GM21515 (cell line): ENCODE data around the gene RPS15A.

Experiments
- ATAC-seq: cut with Tn5 transposase; IDR thresholded peaks from one replicate; pipeline ENCODE4 v1.9.1; 2021; ENCODE audit not compliant: unreplicated experiment

Gene RPS15A

GRCh38 chr16:18789850-18790706 is at the start of gene RPS15A:
Gene RPS15A, minus strand, starts transcription at chr16:18790334. Its CDS starts 1,221 bp downstream, at chr16:18789113.
- peak; percentile 90 for ATAC-seq

- ATAC-seq, result no peak
These were observed 49.4 kb upstream of the RPS15A start for GRCh38 chr16:18839555-18839954.

- ATAC-seq, result no peak
These were observed 46.6 kb upstream of the RPS15A start for GRCh38 chr16:18836702-18837101.

GRCh38 chr16:18834864-18835263 is 44.7 kb upstream of the RPS15A start:
- no peak for ATAC-seq

DNA sequence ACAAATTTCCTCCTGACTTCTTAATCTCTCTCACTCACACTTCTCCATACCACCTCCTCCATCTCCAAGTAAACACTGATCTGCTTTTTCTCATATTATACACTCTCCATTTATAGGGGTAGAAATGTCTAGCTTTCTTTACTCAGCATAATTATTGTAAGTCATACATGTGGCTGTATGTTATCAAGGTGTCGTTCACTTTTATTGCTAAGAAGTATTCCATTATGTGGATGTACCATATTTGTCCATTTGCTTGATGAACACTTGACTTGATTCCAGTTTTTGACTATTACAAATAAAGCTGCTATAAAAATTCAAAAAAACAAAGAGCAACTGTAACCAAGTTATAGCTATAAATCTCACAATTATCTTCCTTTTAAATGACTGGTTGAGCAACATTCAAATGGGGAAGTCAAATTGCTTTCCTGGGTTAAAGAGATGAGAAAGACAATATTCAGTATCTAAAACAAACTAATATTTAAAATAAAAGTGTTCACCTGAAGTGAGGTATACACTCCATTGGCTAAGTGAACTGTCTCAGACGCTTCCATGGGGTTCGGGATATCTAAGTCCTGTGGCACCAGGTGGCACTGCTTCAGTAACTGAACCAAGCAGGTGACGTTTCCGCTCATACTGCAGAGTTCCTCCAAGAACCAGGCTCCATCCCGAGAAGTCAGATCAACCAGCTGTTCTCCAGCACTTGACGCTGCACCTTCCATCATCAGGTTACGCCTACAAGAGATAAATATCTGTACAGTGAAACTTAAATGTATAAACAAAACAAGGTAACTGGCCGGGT is 43.8 kb upstream of the RPS15A start:
- no peak for ATAC-seq

GRCh38 chr16:18832613-18833012 is 42.5 kb upstream of the RPS15A start:
- no peak for ATAC-seq

DNA sequence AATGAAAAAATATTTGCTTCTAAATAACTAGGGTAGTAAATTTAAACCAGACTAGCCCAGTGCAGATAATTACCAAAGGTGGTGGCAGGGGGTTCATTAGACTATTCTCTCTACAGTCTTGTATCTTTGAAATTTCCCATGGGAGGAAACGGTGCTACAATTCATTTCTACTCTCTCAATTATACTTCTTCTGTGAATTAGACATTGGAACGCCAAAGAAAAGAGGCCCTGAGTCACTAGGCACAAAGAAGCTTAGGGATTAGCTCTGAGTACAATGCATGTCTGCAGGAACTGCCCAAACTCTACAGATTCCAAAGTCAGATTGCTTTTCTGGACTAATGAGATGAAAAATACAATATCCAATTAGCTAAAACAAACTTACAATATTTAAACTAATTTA is 41.9 kb upstream of the RPS15A start:
- ATAC-seq, result no peak

DNA sequence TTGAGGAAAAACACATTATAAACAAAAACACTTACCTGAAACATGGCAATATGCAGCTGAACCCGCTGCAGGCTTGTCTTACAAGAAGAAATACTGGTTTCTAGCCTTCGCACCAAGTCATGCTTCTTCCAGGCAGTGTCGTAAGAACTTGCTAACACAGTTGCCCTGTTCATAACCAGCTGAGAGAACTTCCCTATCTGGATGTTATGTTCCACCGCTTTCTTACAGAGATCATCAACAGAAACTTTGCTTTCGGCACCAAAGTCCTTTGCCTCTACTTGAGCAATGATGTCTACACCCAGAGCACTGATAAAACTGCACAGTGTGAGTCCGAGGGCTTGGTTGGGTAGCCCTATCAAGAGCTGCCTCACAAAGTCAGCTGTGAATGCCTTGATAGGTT is 39.1 kb upstream of the RPS15A start:
- no peak for ATAC-seq

DNA sequence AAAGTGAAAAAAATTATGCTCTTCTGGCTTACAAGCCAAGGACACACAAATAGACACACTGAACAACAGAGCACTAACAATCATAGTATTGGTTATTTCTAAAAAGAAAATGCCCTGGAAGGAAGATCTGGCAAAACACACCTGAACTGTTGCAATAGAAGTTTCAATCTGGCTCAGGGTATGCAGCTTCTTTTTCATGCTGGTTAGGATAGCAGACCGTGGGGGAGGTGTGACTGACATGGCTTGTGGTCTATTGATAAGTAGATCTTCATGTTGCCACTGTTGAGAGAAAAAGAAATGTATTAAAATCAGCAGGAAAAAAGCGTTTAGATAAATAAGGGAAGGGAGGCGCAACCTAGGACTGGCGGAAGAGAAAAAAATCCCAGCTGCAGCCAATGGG is 37.8 kb upstream of the RPS15A start:
- ATAC-seq, result no peak

- ATAC-seq, result no peak
These were observed 26.2 kb upstream of the RPS15A start for GRCh38 chr16:18816286-18816685.

GRCh38 chr16:18811925-18812324 is 21.8 kb upstream of the RPS15A start:
- ATAC-seq, result no peak

DNA sequence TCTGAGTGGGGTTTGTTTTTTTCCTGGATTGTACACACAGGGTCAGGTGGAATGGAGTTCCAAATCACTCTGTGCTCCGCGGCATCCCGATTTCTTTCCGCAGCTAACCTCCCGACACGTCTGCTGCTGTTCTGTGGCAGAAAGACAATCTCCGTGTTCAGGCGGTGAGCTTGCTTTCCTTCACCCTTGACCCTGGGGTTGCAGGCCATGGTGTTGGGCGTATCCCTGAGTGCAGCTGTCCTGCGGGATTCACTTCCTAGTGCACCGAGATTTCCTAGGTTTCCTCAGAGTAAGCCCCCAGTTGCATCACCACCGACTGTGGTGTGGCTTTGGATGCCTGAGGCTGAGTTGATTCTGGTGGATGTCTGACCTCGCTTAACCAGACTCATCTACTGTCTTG is 19.0 kb upstream of the RPS15A start:
- ATAC-seq, result no peak

- ATAC-seq, result no peak
These were observed 15.2 kb upstream of the RPS15A start for GRCh38 chr16:18805257-18805773.

- no peak for ATAC-seq
These were observed 14.4 kb upstream of the RPS15A start for GRCh38 chr16:18804540-18804939.

- no peak for ATAC-seq
These were observed 13.7 kb upstream of the RPS15A start for GRCh38 chr16:18803569-18804462.

DNA sequence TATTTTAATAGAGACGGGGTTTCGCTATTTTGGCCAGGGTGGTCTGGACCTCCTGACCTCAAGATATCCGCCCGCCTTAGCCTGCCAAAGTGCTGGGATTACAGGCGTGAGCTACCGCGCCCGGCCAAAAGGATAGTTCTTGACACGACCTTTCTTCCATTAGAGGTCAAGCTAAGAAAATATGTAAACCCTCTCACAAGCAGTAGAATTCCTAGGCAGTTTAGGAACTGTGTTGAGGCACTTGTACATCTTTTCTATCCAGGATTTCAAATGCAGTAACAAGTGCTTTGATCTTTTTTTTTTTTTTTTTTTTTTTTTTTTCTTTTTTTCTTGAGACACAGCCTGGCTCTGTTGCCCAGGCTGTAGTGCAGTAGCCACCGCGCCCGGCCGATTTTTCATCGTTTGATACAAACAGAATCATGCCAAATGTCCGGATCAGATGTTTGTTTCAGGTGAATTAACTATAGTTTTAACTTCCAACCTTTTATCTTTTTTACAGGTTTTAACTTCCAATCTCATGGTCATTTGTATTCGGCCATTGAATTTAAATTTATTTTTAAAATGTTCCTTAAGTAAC is 12.7 kb upstream of the RPS15A start:
- ATAC-seq, result no peak

DNA sequence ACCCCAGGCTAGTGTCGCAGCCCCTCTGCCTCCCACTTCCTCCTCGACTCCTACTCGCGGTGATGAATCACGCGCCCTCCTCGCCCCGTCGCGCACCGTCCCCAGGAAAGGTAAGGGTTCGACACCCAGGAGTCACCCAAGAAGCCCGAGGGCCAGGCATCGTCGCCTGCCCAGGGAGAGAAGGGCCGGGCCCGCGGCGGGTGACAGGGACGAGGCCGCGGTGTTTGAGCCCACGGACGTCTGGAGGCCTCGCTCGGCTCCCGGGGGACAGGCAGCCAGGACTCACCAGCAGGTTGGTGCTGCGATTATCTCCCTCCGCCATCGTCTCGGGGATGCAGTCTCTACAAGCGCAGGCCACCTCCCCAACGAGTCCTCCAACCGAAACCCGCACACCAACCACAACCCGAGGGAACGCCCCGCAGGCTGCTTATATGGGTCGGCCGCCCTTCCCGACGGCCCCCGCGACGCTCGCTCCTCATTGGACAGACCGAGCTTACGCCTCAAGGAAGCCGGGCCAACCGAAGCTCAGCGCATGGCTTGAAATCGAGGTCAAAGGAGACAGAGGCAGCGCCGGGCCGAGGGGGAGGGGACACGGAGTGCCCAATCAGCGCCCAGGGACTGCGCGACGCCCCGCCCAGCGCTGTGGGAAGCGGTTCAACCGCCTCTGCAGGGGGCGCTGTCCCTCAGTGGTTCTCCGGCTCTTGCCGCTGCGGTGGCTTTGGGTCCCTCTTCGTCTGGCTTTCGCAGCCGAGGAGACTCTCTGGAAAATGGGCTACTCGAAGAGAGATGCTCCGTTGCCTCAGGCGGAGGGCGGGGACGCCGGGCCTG is 11.2 kb upstream of the RPS15A start, which contains the start of gene ARL6IP1:
Gene ARL6IP1 (minus strand): TSS at position 405 of the 828 bp plus-strand sequence. CDS start 83 bp downstream, at position 322.
- ATAC-seq, result peak; percentile 94

GRCh38 chr16:18800775-18801144 is 10.6 kb upstream of the RPS15A start:
- no peak for ATAC-seq

DNA sequence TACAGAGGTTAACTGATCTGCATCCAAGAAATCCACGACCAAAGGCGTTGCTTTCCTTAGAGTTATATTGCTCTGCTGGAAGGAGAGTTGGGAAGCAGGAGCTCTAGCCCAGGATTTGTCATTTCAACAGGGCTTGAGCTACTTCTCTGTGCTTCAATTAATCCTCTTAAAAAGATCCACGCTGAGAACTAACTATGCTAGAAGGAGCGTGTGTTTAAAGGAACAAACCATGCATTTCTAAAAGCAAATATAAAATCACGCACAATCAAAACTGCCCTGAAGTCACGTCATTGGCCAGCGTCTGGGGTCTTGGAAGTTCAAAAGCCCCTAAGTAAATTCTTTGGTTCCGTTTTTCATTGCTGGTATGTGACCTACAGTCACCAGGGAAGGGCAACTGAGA is 10.2 kb upstream of the RPS15A start:
- ATAC-seq, result no peak

- ATAC-seq, result no peak
These were observed 9.4 kb upstream of the RPS15A start for GRCh38 chr16:18799500-18799899.
